SK-N-MC (cell line): ENCODE results near the gene FBRS.

ENCODE experiments used
- EZH2 ChIP-seq: fragments of 200-600 bp; sonication (generic); IDR thresholded peaks from one replicate; pipeline ENCODE4 v1.6.1; 2017; ENCODE audit warnings: antibody characterized with exemption
- FOXP2 ChIP-seq: optimal IDR thresholded peaks from 2 replicates; pipeline ENCODE3; 2011; ENCODE audit warnings: mild to moderate bottlenecking, moderate library complexity; ENCODE audit not compliant: insufficient read depth; ENCODE audit errors: extremely low read length, control extremely low read depth
- POLR2AphosphoS5 ChIP-seq: IDR thresholded peaks from 2 replicates; pipeline ENCODE4 v1.6.1; 2012; ENCODE audit warnings: mild to moderate bottlenecking, low read depth, low read length, borderline replicate concordance

DNA sequence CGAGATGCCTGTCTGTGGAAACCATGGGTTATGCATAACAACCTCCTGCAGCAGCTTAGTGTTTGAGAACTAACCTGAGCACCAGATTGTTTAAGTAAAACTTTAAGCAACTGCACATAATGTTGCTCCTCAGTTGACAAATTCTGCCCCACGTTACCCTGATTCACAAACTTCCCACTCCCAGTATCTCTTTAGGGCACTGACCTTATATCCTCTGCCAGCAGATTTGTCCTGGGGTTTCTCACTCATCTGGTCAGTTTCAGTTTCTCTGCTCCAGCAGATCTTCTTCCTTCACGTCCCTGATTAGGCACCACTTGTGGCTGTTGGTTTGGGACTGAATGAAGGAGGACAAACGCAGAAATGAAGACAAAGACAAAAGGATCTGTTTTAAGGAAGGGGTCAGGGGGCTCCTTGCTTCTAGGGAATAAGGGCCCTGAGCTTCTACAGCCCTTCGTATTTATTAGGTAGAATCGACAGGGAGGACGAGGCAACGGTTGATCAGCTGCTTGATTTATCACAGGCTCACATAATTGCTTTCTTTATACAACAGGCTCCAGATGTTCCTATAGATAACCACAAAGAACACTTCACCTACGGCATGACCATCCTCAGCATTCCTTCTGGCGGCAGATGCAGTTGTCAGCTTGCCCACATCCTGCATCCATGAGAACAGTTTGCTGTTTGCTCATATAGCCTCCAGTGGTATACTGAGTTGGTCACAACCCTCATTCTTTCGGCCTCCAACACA is 34.5 kb upstream of the FBRS start:
- TF ChIP-seq POLR2AphosphoS5 (no peak), EZH2 (no peak), FOXP2 (no peak)
